ENCODE data around the gene ZNF521.

Gene ZNF521

GRCh38 chr18:25075783-25076182 lies 276.2 kb downstream of the ZNF521 start:
- no peak for DNase-seq (ENCODE audit: low spot score)

- DNase-seq (ENCODE audit: low spot score) = no peak
Observed at GRCh38 chr18:25075331-25075730, 276.6 kb downstream of the ZNF521 start.

GRCh38 chr18:25074925-25075324 lies 277.0 kb downstream of the ZNF521 start:
- no peak for DNase-seq (ENCODE audit: low spot score)

GRCh38 chr18:25072205-25072604 lies 279.8 kb downstream of the ZNF521 start:
- DNase-seq (ENCODE audit: low spot score) = no peak

GRCh38 chr18:25067275-25068025 lies 284.5 kb downstream of the ZNF521 start:
- no peak for DNase-seq (ENCODE audit: low spot score)

GRCh38 chr18:25066516-25066915 lies 285.4 kb downstream of the ZNF521 start:
- DNase-seq (ENCODE audit: low spot score) = no peak

- no peak for DNase-seq (ENCODE audit: low spot score)
Observed at GRCh38 chr18:25062720-25063119, 289.2 kb downstream of the ZNF521 start.

GRCh38 chr18:25061395-25061794 lies 290.6 kb downstream of the ZNF521 start:
- no peak for DNase-seq (ENCODE audit: low spot score)

GRCh38 chr18:25058521-25058920 lies 293.4 kb downstream of the ZNF521 start:
- no peak for DNase-seq (ENCODE audit: low spot score)

GRCh38 chr18:25057491-25058050 lies 294.4 kb downstream of the ZNF521 start:
- DNase-seq (ENCODE audit: low spot score) = no peak

- no peak for DNase-seq (ENCODE audit: low spot score)
Observed at GRCh38 chr18:25056429-25056828, 295.5 kb downstream of the ZNF521 start.

- DNase-seq (ENCODE audit: low spot score) = no peak
Observed at GRCh38 chr18:25055076-25055475, 296.9 kb downstream of the ZNF521 start.

GRCh38 chr18:25053466-25053865 lies 298.5 kb downstream of the ZNF521 start:
- DNase-seq (ENCODE audit: low spot score) = no peak

GRCh38 chr18:25052511-25052921 lies 299.4 kb downstream of the ZNF521 start:
- no peak for DNase-seq (ENCODE audit: low spot score)

- DNase-seq (ENCODE audit: low spot score) = no peak
Observed at GRCh38 chr18:25050605-25051004, 301.4 kb downstream of the ZNF521 start.

- no peak for DNase-seq (ENCODE audit: low spot score)
Observed at GRCh38 chr18:25047983-25048382, 304.0 kb downstream of the ZNF521 start.

- no peak for DNase-seq (ENCODE audit: low spot score)
Observed at GRCh38 chr18:25047421-25047820, 304.5 kb downstream of the ZNF521 start.

- DNase-seq (ENCODE audit: low spot score) = no peak
Observed at GRCh38 chr18:25044694-25045093, 307.3 kb downstream of the ZNF521 start.

- DNase-seq (ENCODE audit: low spot score) = no peak
Observed at GRCh38 chr18:25043104-25043503, 308.9 kb downstream of the ZNF521 start.

- DNase-seq (ENCODE audit: low spot score) = no peak
Observed at GRCh38 chr18:25042641-25043051, 309.3 kb downstream of the ZNF521 start.

- no peak for DNase-seq (ENCODE audit: low spot score)
Observed at GRCh38 chr18:25039781-25040180, 312.2 kb downstream of the ZNF521 start.

GRCh38 chr18:25038261-25038660 lies 313.7 kb downstream of the ZNF521 start:
- DNase-seq (ENCODE audit: low spot score) = no peak

GRCh38 chr18:25033747-25034471 lies 318.1 kb downstream of the ZNF521 start:
- DNase-seq (ENCODE audit: low spot score) = no peak
